GM12891 (cell line): ENCODE data around the gene BICD2.

Source experiments
- DNase-seq: peaks from one replicate; pipeline ENCODE4 v3.0.0; 2011; ENCODE audit warnings: low spot score; ENCODE audit not compliant: insufficient read length
- FAIRE-seq: peaks from 2 replicates; lab custom pipeline; 2011; peaks lifted over from hg19 to GRCh38; lab: Jason Lieb, UNC
- PAX5 ChIP-seq: IDR thresholded peaks from 2 replicates; pipeline ENCODE4 v1.6.1; 2011; ENCODE audit warnings: low read length, moderate library complexity, mild to moderate bottlenecking; ENCODE audit not compliant: insufficient read depth, severe bottlenecking
- POLR2A ChIP-seq: IDR thresholded peaks from 2 replicates; pipeline ENCODE4 v1.6.1; 2011; ENCODE audit warnings: low read depth, low read length, control low read depth
- POLR2AphosphoS5 ChIP-seq: IDR thresholded peaks from 2 replicates; pipeline ENCODE4 v1.6.1; 2011; ENCODE audit warnings: low read depth, low read length, control low read depth
- POU2F2 ChIP-seq: IDR thresholded peaks from 2 replicates; pipeline ENCODE4 v1.6.1; 2011; ENCODE audit warnings: low read depth, mild to moderate bottlenecking, control low read depth, low read length, moderate library complexity
- SPI1 ChIP-seq: IDR thresholded peaks from 2 replicates; pipeline ENCODE4 v1.6.1; 2011; ENCODE audit warnings: low read depth, low read length, control low read depth
- TAF1 ChIP-seq: IDR thresholded peaks from 2 replicates; pipeline ENCODE4 v1.6.1; 2011; ENCODE audit warnings: low read depth, low read length, control low read depth

BICD2 gene

DNA sequence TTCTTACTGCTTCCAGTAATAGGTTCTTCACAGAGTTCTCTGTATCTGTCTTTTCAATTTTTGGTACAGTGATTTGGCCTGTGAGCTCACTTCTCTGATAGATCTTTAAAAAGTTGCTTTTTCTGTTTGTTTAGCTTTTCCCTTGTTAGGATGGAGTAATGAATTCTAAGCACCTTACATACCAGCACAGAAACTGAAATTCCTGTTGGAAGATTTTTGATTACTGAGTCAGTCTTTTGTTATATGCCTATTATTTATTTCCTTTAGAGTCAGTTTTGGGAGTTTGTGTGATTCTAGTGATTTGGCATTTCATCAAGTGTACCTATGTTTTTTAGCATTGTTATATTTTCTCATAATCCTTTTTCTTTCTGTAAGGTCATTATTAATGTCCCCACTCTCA, 57.1 kb downstream of the BICD2 start:
- TF ChIP-seq POU2F2 = no peak
- no peak for TF ChIP-seq SPI1
- no peak for TF ChIP-seq POLR2AphosphoS5
- no peak for TF ChIP-seq POLR2A
- TF ChIP-seq PAX5 = no peak
- no peak for TF ChIP-seq TAF1
- DNase-seq (no peak), FAIRE-seq (no peak)

DNA sequence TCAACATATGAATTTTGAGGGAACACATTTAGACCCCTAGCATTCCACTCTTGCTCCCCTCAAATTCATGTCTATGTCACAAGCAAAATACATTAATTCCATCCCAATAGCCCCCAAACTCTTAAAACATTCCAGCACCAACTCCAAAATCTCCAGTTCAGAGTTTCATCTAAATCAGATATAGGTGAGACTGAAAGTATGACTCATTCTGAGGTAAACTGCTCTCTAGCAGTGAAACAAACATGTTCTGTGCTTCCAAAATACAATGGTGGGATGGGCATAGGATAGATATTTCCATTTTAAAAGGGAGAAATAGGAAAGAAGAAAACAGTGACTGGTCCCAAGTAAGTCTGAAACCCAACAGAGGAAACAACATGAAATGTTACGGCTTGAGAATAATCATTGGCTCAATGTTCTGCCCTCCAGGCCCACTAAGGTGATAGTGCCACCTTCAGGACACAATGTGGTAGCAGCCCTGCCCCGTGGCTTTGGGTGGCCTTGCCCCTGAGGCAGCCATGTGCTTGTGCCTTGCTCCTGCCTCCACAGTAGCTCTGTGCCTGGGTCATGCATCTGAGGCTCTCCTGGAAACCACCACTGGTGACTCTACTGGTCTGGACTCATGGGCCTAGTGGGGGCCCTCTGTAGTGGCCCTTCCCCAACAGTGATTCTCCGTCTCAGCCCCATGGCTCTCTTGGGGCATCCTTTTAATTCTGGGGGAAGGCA, 58.3 kb downstream of the BICD2 start:
- TF ChIP-seq TAF1 = no peak
- TF ChIP-seq POLR2AphosphoS5 = no peak
- no peak for TF ChIP-seq POLR2A
- no peak for TF ChIP-seq PAX5
- no peak for TF ChIP-seq POU2F2
- no peak for TF ChIP-seq SPI1
- FAIRE-seq (peak; percentile 82), DNase-seq (no peak)

GRCh38 chr9:92704528-92704927, 60.1 kb downstream of the BICD2 start:
- no peak for FAIRE-seq
- no peak for TF ChIP-seq POLR2AphosphoS5
- TF ChIP-seq PAX5 = no peak
- TF ChIP-seq POLR2A = no peak
- no peak for TF ChIP-seq SPI1
- no peak for TF ChIP-seq POU2F2

DNA sequence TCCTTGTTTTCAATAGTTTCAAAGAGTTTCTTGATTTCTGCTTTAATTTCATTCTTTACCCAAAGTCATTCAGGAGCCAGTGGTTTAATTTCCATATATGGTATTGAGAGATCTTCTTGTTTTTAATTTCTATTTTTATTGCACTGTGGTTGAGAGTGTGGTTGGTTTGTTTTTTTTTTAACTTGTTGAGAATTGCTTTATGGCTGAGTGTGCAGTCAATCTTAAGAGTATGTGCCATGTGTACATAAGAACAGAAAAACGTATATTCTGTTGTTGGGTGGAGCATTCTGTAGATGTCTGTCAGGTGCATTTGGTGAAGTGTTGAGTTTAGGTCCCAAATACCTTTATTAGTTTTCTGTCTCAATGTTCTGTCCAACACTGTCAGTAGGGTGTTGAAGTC, 68.0 kb downstream of the BICD2 start:
- TF ChIP-seq TAF1 = no peak
- no peak for TF ChIP-seq POU2F2
- TF ChIP-seq SPI1 = no peak
- no peak for TF ChIP-seq PAX5
- no peak for TF ChIP-seq POLR2A
- no peak for TF ChIP-seq POLR2AphosphoS5
- peak; percentile 45 for FAIRE-seq
- DNase-seq = no peak

More at GRCh38 chr9:92704528-92704927, 60.1 kb downstream of the BICD2 start:
- no peak for DNase-seq

- DNase-seq = no peak
- no peak for TF ChIP-seq SPI1
- TF ChIP-seq POLR2AphosphoS5 = no peak
- no peak for TF ChIP-seq POU2F2
- TF ChIP-seq TAF1 = no peak
- TF ChIP-seq POLR2A = no peak
- TF ChIP-seq PAX5 = no peak
These were observed 77.7 kb downstream of the BICD2 start for GRCh38 chr9:92686954-92687353.

GRCh38 chr9:92685022-92685421, 79.6 kb downstream of the BICD2 start:
- TF ChIP-seq SPI1 (no peak), POLR2AphosphoS5 (no peak), PAX5 (no peak), POU2F2 (no peak), POLR2A (no peak), TAF1 (no peak)
- no peak for FAIRE-seq
- no peak for DNase-seq

More at GRCh38 chr9:92686954-92687353, 77.7 kb downstream of the BICD2 start:
- FAIRE-seq = no peak

- FAIRE-seq = no peak
- no peak for TF ChIP-seq POLR2AphosphoS5
- no peak for TF ChIP-seq SPI1
- no peak for TF ChIP-seq POU2F2
- no peak for TF ChIP-seq PAX5
- no peak for TF ChIP-seq TAF1
- no peak for TF ChIP-seq POLR2A
- no peak for DNase-seq
These were observed 82.4 kb downstream of the BICD2 start for GRCh38 chr9:92682269-92682668.

- DNase-seq (no peak), FAIRE-seq (no peak)
- TF ChIP-seq TAF1 = no peak
- no peak for TF ChIP-seq POLR2A
- TF ChIP-seq SPI1 = no peak
- no peak for TF ChIP-seq PAX5
- no peak for TF ChIP-seq POU2F2
- no peak for TF ChIP-seq POLR2AphosphoS5
These were observed 84.2 kb downstream of the BICD2 start for GRCh38 chr9:92680166-92681119.
